ENCODE data around the gene DLX2. TPM values are rescaled to one million over a fixed set of nuclear protein-coding genes. Genes with fewer than 3 reads are reported as not detected.

Gene DLX2
- polyA plus RNA-seq, 3 donors, result 0.08 TPM; not detected in 2

DNA sequence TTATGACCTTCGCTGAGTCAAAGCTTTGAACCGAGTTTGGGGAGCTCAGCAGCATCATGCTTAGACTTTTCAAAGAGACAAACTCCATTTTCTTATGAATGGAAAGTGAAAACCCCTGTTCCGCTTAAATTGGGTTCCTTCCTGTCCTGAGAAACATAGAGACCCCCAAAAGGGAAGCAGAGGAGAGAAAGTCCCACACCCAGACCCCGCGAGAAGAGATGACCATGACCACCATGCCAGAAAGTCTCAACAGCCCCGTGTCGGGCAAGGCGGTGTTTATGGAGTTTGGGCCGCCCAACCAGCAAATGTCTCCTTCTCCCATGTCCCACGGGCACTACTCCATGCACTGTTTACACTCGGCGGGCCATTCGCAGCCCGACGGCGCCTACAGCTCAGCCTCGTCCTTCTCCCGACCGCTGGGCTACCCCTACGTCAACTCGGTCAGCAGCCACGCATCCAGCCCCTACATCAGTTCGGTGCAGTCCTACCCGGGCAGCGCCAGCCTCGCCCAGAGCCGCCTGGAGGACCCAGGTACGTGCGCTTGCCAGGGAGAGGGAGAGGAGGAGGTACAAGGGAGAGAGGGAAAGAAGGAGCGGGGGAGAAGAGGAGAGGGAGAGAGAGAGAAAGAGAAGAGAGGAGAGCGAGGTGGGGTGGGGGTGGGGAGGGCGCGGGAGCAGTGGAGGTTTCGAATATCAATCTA lies 17.1 kb downstream of the DLX2 start, which contains the start of gene DLX1:
DLX1 (plus strand) TSS at position 48 of the 700 bp plus-strand sequence; CDS start at position 219, 171 bp downstream.
- peaks cover 66 to 74% of the 10 kb centered on the region in 2 donors for H3K4me1 ChIP-seq (ENCODE audit: control insufficient read depth in 1 of 2, insufficient read depth in 2 of 2, low read length in 2 of 2)
- no peak for TF ChIP-seq CTCF (IDR thresholded peaks at IDR 0.05)
- H2AFZ ChIP-seq (ENCODE audit: insufficient read depth, low read depth, low read length, poor library complexity, severe bottlenecking), result peak within 1 kb of the TSS; percentile 80
- peaks cover 20 to 28% of the 10 kb centered on the region in 2 donors for H3K36me3 Mint-ChIP-seq
- peaks cover 0 to 80% (median 59%) of the 10 kb centered on the region in 7 donors for H3K9me3 Mint-ChIP-seq
- peaks cover 96 to 100% (median 99%) of the 10 kb centered on the region in 3 donors for H3K27me3 Mint-ChIP-seq (ENCODE audit: low read depth in 3 of 3)
- H3K4me2 ChIP-seq (replicated peaks; ENCODE audit: extremely low read depth, low read length, poor library complexity, severe bottlenecking), result peak within 1 kb of the TSS; percentile 98
- peaks cover 20 to 78% of the 10 kb centered on the region in 2 donors for H3K9me3 ChIP-seq (replicated peaks in 1 of 2; ENCODE audit: control insufficient read depth in 1 of 2, insufficient read depth in 1 of 2, low read length in 2 of 2)
- 5% methylated on average over 22 of the region's 34 CpGs for WGBS (ENCODE audit: insufficient coverage)
- H3K9ac ChIP-seq (ENCODE audit: insufficient read depth, low read length, poor library complexity, severe bottlenecking), result peak within 1 kb of the TSS; percentile 38
- intact Hi-C loops (cut with micrococcal nuclease), result loop anchor here in 1 of 2 donors (2.0 kb wide), 1 partner anchor 17 kb away; the partner anchor contains the start of gene DLX2
- DNase-seq, result no peak
- no peaks in the 10 kb centered on the region for H3K36me3 ChIP-seq (replicated peaks in 1 of 2; ENCODE audit: control insufficient read depth in 1 of 2, insufficient read depth in 2 of 2, low read length in 2 of 2)
- peaks cover 22% of the 10 kb centered on the region for H4K20me1 ChIP-seq (ENCODE audit: insufficient read depth, low read length)
- peaks cover 92 to 100% of the 10 kb centered on the region in 2 donors for H3K27me3 ChIP-seq (ENCODE audit: control insufficient read depth in 2 of 2, insufficient read depth in 2 of 2, low read length in 2 of 2)
- peaks cover 79% of the 10 kb centered on the region for H3K4me1 Mint-ChIP-seq
- no peak within 1 kb of the TSS for H3K27ac ChIP-seq (ENCODE audit: low read depth in 1 of 2, low read length in 2 of 2)
- H3K4me3 Mint-ChIP-seq, result peak within 1 kb of the TSS; percentile 82 to 91
- H3K27ac Mint-ChIP-seq, result peak within 1 kb of the TSS in 2 of 7 donors; percentile 58 to 79
- H3K4me3 ChIP-seq (replicated peaks in 1 of 3; ENCODE audit: low read depth in 2 of 3, low read length in 3 of 3), result peak within 1 kb of the TSS; percentile 20 to 81 (median 53)
- H3K79me2 ChIP-seq (ENCODE audit: insufficient read depth, low read length), result no peaks in the 10 kb centered on the region

- peaks cover 96 to 100% (median 99%) of the 10 kb centered on the region in 3 donors for H3K27me3 Mint-ChIP-seq (ENCODE audit: low read depth in 3 of 3)
- H4K20me1 ChIP-seq (ENCODE audit: insufficient read depth, low read length), result peaks cover 22% of the 10 kb centered on the region
- peak overlapping the region; percentile 82 to 91 for H3K4me3 Mint-ChIP-seq
- H3K4me1 Mint-ChIP-seq, result peaks cover 82% of the 10 kb centered on the region
- DNase-seq, result peak; percentile 88 to 93 (median 93)
- H2AFZ ChIP-seq (ENCODE audit: insufficient read depth, low read depth, low read length, poor library complexity, severe bottlenecking), result peak overlapping the region; percentile 80
- peak overlapping the region in 1 of 7 donors; percentile 79 for H3K27ac Mint-ChIP-seq
- peak overlapping the region; percentile 38 for H3K9ac ChIP-seq (ENCODE audit: insufficient read depth, low read length, poor library complexity, severe bottlenecking)
- peaks cover 0 to 84% (median 58%) of the 10 kb centered on the region in 7 donors for H3K9me3 Mint-ChIP-seq
- intact Hi-C loops (cut with micrococcal nuclease), result loop anchor here in 1 of 2 donors (2.0 kb wide), 1 partner anchor 18 kb away; the partner anchor contains the start of gene DLX2
- TF ChIP-seq CTCF (IDR thresholded peaks at IDR 0.05), result no peak
- peaks cover 20 to 75% of the 10 kb centered on the region in 2 donors for H3K9me3 ChIP-seq (replicated peaks in 1 of 2; ENCODE audit: control insufficient read depth in 1 of 2, insufficient read depth in 1 of 2, low read length in 2 of 2)
- under 1% methylated on average over 76 of the region's 76 CpGs for WGBS (ENCODE audit: insufficient coverage)
- H3K4me1 ChIP-seq (ENCODE audit: control insufficient read depth in 1 of 2, insufficient read depth in 2 of 2, low read length in 2 of 2), result peaks cover 74 to 81% of the 10 kb centered on the region in 2 donors
- H3K36me3 Mint-ChIP-seq, result peaks cover 24 to 34% of the 10 kb centered on the region in 2 donors
- no peaks in the 10 kb centered on the region for H3K79me2 ChIP-seq (ENCODE audit: insufficient read depth, low read length)
- H3K27me3 ChIP-seq (ENCODE audit: control insufficient read depth in 2 of 2, insufficient read depth in 2 of 2, low read length in 2 of 2), result peaks cover 90 to 100% of the 10 kb centered on the region in 2 donors
- H3K4me2 ChIP-seq (replicated peaks; ENCODE audit: extremely low read depth, low read length, poor library complexity, severe bottlenecking), result peak overlapping the region; percentile 98
- peak overlapping the region; percentile 20 to 81 (median 53) for H3K4me3 ChIP-seq (replicated peaks in 1 of 3; ENCODE audit: low read depth in 2 of 3, low read length in 3 of 3)
- no peaks in the 10 kb centered on the region for H3K36me3 ChIP-seq (replicated peaks in 1 of 2; ENCODE audit: control insufficient read depth in 1 of 2, insufficient read depth in 2 of 2, low read length in 2 of 2)
- H3K27ac ChIP-seq (ENCODE audit: low read depth in 1 of 2, low read length in 2 of 2), result no peak overlapping the region
Measured at GRCh38 chr2:172084645-172085459, 17.8 kb downstream of the DLX2 start.
